Liver (tissue), 9 donors: ENCODE results near the gene CELSR1. TPM values are rescaled to one million over a fixed set of nuclear protein-coding genes. Genes with fewer than 3 reads are reported as not detected.

Source experiments
- DNase-seq: peaks from one replicate; pipeline ENCODE4 v3.0.0-alpha.2; 2017; ENCODE audit warnings: low spot score
- H3K27ac ChIP-seq, 2 donors: one replicate each; pipeline ENCODE4 v1.7.0; 2013; ENCODE audit warnings: inconsistent platforms in 2 of 2, low read length in 2 of 2, control low read depth in 1 of 2, low read depth in 1 of 2, mild to moderate bottlenecking in 1 of 2
- H3K27me3 ChIP-seq, 4 donors: one replicate each; pipeline versions ENCODE4 v1.6.1 to v1.7.0; 2013; ENCODE audit warnings: low read length in 3 of 4, inconsistent platforms in 1 of 4, mild to moderate bottlenecking in 1 of 4, moderate library complexity in 1 of 4; ENCODE audit not compliant: control insufficient read depth in 4 of 4, insufficient read depth in 4 of 4
- H3K36me3 ChIP-seq, 4 donors: one replicate each; pipeline versions ENCODE4 v1.6.1 to v1.7.0; 2013; ENCODE audit warnings: low read length in 3 of 4, mild to moderate bottlenecking in 3 of 4, low read depth in 1 of 4, moderate library complexity in 1 of 4; ENCODE audit not compliant: control insufficient read depth in 4 of 4, insufficient read depth in 3 of 4
- H3K4me1 ChIP-seq, 4 donors: one replicate each; pipeline versions ENCODE4 v1.6.1 to v1.7.0; 2013; ENCODE audit warnings: low read length in 3 of 4, mild to moderate bottlenecking in 3 of 4, moderate library complexity in 1 of 4; ENCODE audit not compliant: control insufficient read depth in 4 of 4, insufficient read depth in 4 of 4
- H3K4me3 ChIP-seq, 3 donors: one replicate each; pipeline versions ENCODE4 v1.6.1 to v1.7.0; 2013; ENCODE audit warnings: low read length in 3 of 3, control low read depth in 1 of 3, low read depth in 1 of 3, mild to moderate bottlenecking in 1 of 3
- H3K9ac ChIP-seq, 2 donors: one replicate each; pipeline ENCODE4 v1.7.0; 2013; ENCODE audit warnings: low read length in 2 of 2, mild to moderate bottlenecking in 2 of 2, moderate library complexity in 2 of 2, control low read depth in 1 of 2, low read depth in 1 of 2
- H3K9me3 ChIP-seq, 4 donors: one replicate each; pipeline versions ENCODE4 v1.6.1 to v1.7.0; 2013; ENCODE audit warnings: low read length in 3 of 4; ENCODE audit not compliant: control insufficient read depth in 4 of 4
- ATF3 ChIP-seq: IDR thresholded peaks from 2 replicates; pipeline ENCODE4 v1.6.1; 2016; ENCODE audit warnings: antibody characterized with exemption
- CTCF ChIP-seq: fragments of 150-350 bp; IDR thresholded peaks from 2 replicates; pipeline ENCODE4 v1.5.1; 2017; ENCODE audit warnings: improper control_type of control experiment, low read depth, low read length; ENCODE audit not compliant: missing input control
- EGR1 ChIP-seq, 2 donors: IDR thresholded peaks; 2 replicates each; pipeline ENCODE4 v1.6.1; 2016 to 2018; ENCODE audit warnings: antibody characterized with exemption in 2 of 2, low read depth in 2 of 2
- FOXA1 ChIP-seq: IDR thresholded peaks from 2 replicates; pipeline ENCODE4 v1.6.1; 2016; ENCODE audit warnings: antibody characterized with exemption
- FOXA2 ChIP-seq: IDR thresholded peaks from 2 replicates; pipeline ENCODE4 v1.6.1; 2016; ENCODE audit warnings: antibody characterized with exemption
- GABPA ChIP-seq, 2 donors: IDR thresholded peaks in 1 of 2; conservative IDR thresholded peaks in 1 of 2; 2 replicates each; pipeline ENCODE4 v1.6.1; 2016; ENCODE audit warnings: antibody characterized with exemption in 2 of 2, mild to moderate bottlenecking in 1 of 2, moderate library complexity in 1 of 2
- HNF4A ChIP-seq, 2 donors: conservative IDR thresholded peaks; 2 replicates each; pipeline ENCODE4 v1.6.1; 2016; ENCODE audit warnings: antibody characterized with exemption in 2 of 2, mild to moderate bottlenecking in 2 of 2
- HNF4G ChIP-seq: IDR thresholded peaks from 2 replicates; pipeline ENCODE4 v1.6.1; 2016; ENCODE audit warnings: antibody characterized with exemption
- JUND ChIP-seq, 2 donors: IDR thresholded peaks; 2 replicates each; pipeline ENCODE4 v1.6.1; 2016; ENCODE audit warnings: antibody characterized with exemption in 2 of 2
- MAX ChIP-seq: IDR thresholded peaks from 2 replicates; pipeline ENCODE4 v1.6.1; 2016; ENCODE audit warnings: antibody characterized with exemption
- NR2F2 ChIP-seq: IDR thresholded peaks from 2 replicates; pipeline ENCODE4 v1.6.1; 2016; ENCODE audit warnings: antibody characterized with exemption
- RAD21 ChIP-seq, 2 donors: IDR thresholded peaks; 2 replicates each; pipeline ENCODE4 v1.6.1; 2016; ENCODE audit warnings: antibody characterized with exemption in 2 of 2, mild to moderate bottlenecking in 2 of 2
- REST ChIP-seq: IDR thresholded peaks from 2 replicates; pipeline ENCODE4 v1.6.1; 2016; ENCODE audit warnings: antibody characterized with exemption, mild to moderate bottlenecking
- RXRA ChIP-seq, 2 donors: IDR thresholded peaks; 2 replicates each; pipeline ENCODE4 v1.6.1; 2017 to 2018; ENCODE audit warnings: antibody characterized with exemption in 2 of 2, mild to moderate bottlenecking in 1 of 2
- SP1 ChIP-seq: IDR thresholded peaks from 2 replicates; pipeline ENCODE4 v1.6.1; 2018; ENCODE audit warnings: antibody characterized with exemption, mild to moderate bottlenecking
- TAF1 ChIP-seq: conservative IDR thresholded peaks from 2 replicates; pipeline ENCODE4 v1.6.1; 2016; ENCODE audit warnings: antibody characterized with exemption, mild to moderate bottlenecking
- YY1 ChIP-seq: IDR thresholded peaks from 2 replicates; pipeline ENCODE4 v1.6.1; 2016; ENCODE audit warnings: antibody characterized with exemption, mild to moderate bottlenecking
- ZBTB33 ChIP-seq: IDR thresholded peaks from 2 replicates; pipeline ENCODE4 v1.6.1; 2016; ENCODE audit warnings: antibody characterized with exemption
- WGBS: extraction: QIAGEN DNeasy Blood & Tissue Kit; methylation state at CpG from one replicate; pipeline ENCODE4 v1.1.7; 2013; 5-methylcytosine and 5-hydroxymethylcytosine counted together
- polyA plus RNA-seq, 2 donors: library from polyadenylated mRNA; stranded (reverse) in 1 of 2; unstranded in 1 of 2; fragments of 200-250 nt in 1 of 2; fragments of >200 nt in 1 of 2; fragmentation: Nextera tagmentation in 1 of 2; extraction: Ambion mirVana in 1 of 2; gene quantifications; one replicate each; pipeline versions ENCODE4 v1.2.1 to v1.2.3, GENCODE V29; 2013 to 2015
- total RNA-seq, 2 donors: library from RNA; depleted of rRNA; stranded (reverse); fragments of >200 nt; gene quantifications; one replicate each; pipeline ENCODE4 v1.2.3, GENCODE V29; 2014
- donor health status: healthy.
- donor health status: healthy.
- donor health status: healthy.
- donor health status: healthy.
- donor health status: healthy.

Gene CELSR1
- total and polyA plus RNA-seq, 4 donors = 0.37 to 1.6 (median 1.3) TPM

- no peak overlapping the region for H3K9ac ChIP-seq
- no peaks in the 10 kb centered on the region for H3K9me3 ChIP-seq
- H3K36me3 ChIP-seq = no peaks in the 10 kb centered on the region
- no peak overlapping the region for H3K27ac ChIP-seq
- peaks cover 0 to 6% (median under 1%) of the 10 kb centered on the region in 4 donors for H3K4me1 ChIP-seq
- TF ChIP-seq NR2F2 (no peak), RXRA (IDR thresholded peaks at IDR 0.05) (no peak), ATF3 (no peak), REST (no peak), YY1 (no peak), HNF4G (no peak), ZBTB33 (no peak), MAX (no peak), FOXA2 (no peak), CTCF (no peak), TAF1 (no peak), GABPA (IDR thresholded peaks at IDR 0.05 in 1 of 2, conservative IDR thresholded peaks at IDR 0.05 in 1 of 2) (no peak), HNF4A (conservative IDR thresholded peaks at IDR 0.05) (no peak), JUND (IDR thresholded peaks at IDR 0.05) (no peak), EGR1 (IDR thresholded peaks at IDR 0.05; ENCODE audit: low read depth in 2 of 2) (no peak), SP1 (no peak), FOXA1 (no peak), RAD21 (IDR thresholded peaks at IDR 0.05) (no peak)
- no peak for DNase-seq
- WGBS = 61% methylated on average over 15 of the region's 15 CpGs
- no peak overlapping the region for H3K4me3 ChIP-seq
- peaks cover 0 to 3% (median 0%) of the 10 kb centered on the region in 4 donors for H3K27me3 ChIP-seq
These were observed 9.3 kb downstream of the CELSR1 start for GRCh38 chr22:46528121-46528610.
